Natural killer cell (primary cell): ENCODE data around the gene FBN3. TPM values are rescaled to one million over a fixed set of nuclear protein-coding genes. Genes with fewer than 3 reads are reported as not detected.

Experiments used
- ATAC-seq, 3 donors: fragments of 150-1000 bp in 2 of 3; fragments of 200-7000 bp in 1 of 3; cut with Tn5 transposase; 1 replicate in 1 of 3; 2 replicates in 2 of 3; pipeline ENCODE4 v1.10.0; 2021; ENCODE audit warnings: mild to moderate bottlenecking in 2 of 3, moderate library complexity in 2 of 3
- DNase-seq, 2 donors: peaks; one replicate each; pipeline versions ENCODE4 v3.0.0 to v3.0.0-alpha.2; 2013 to 2021; ENCODE audit warnings: mixed read lengths in 1 of 2
- H3K27ac ChIP-seq: one replicate; pipeline ENCODE4 v1.5.1; 2013; ENCODE audit warnings: mild to moderate bottlenecking, low read length
- H3K27me3 ChIP-seq: one replicate; pipeline ENCODE4 v1.6.1; 2013; ENCODE audit warnings: low read length; ENCODE audit not compliant: control insufficient read depth, insufficient read depth
- H3K36me3 ChIP-seq: one replicate; pipeline ENCODE4 v1.6.1; 2013; ENCODE audit warnings: low read length; ENCODE audit not compliant: control insufficient read depth, insufficient read depth
- H3K4me1 ChIP-seq: one replicate; pipeline ENCODE4 v1.6.1; 2013; ENCODE audit warnings: low read length; ENCODE audit not compliant: control insufficient read depth, insufficient read depth
- H3K4me3 ChIP-seq: one replicate; pipeline ENCODE4 v1.5.1; 2013; ENCODE audit warnings: low read length
- H3K9me3 ChIP-seq: one replicate; pipeline ENCODE4 v1.6.1; 2013; ENCODE audit warnings: low read length; ENCODE audit not compliant: control insufficient read depth, insufficient read depth
- H3K27ac Mint-ChIP-seq, 2 donors: one replicate each; pipeline ENCODE4 v1.8.0; 2022; ENCODE audit warnings: mild to moderate bottlenecking in 2 of 2, mixed read lengths in 2 of 2, moderate library complexity in 1 of 2
- H3K27me3 Mint-ChIP-seq, 2 donors: one replicate each; pipeline ENCODE4 v1.8.0; 2022; ENCODE audit warnings: low read depth in 2 of 2, mixed read lengths in 2 of 2
- H3K36me3 Mint-ChIP-seq: one replicate; pipeline ENCODE4 v1.8.0; 2022; ENCODE audit warnings: mixed read lengths
- H3K4me1 Mint-ChIP-seq, 2 donors: one replicate each; pipeline ENCODE4 v1.8.0; 2022; ENCODE audit warnings: mixed read lengths in 2 of 2
- H3K4me3 Mint-ChIP-seq: one replicate; pipeline ENCODE4 v1.8.0; 2022; ENCODE audit warnings: mild to moderate bottlenecking, moderate library complexity, mixed read lengths
- H3K9me3 Mint-ChIP-seq, 2 donors: one replicate each; pipeline ENCODE4 v1.8.0; 2022; ENCODE audit warnings: mixed read lengths in 2 of 2
- CTCF ChIP-seq: fragments of 200-600 bp; IDR thresholded peaks from one replicate; pipeline ENCODE4 v1.8.0; 2022; ENCODE audit warnings: antibody characterized with exemption
- WGBS: methylation state at CpG from one replicate; pipeline ENCODE4 v1.1.7; 2013; ENCODE audit warnings: missing lambda C conversion rate; ENCODE audit not compliant: insufficient coverage; 5-methylcytosine and 5-hydroxymethylcytosine counted together
- intact Hi-C: fragments of 100-400 bp; cut with micrococcal nuclease; formaldehyde crosslinking; loops from one replicate; pipeline ENCODE4 v1.14.2; 2022
- total RNA-seq, 4 donors: library from RNA; stranded (reverse); fragments of 120-200 nt in 1 of 4; gene quantifications; one replicate each; pipeline versions ENCODE4 v1.2.3 to v1.2.4, GENCODE V29; 2013 to 2022

Gene FBN3
- total RNA-seq, 3 donors from 2014 or later (not counting 1 experiment from before 2014, with no cell fraction given): 0.25 TPM; not detected in 2

- Histone ChIP-seq H3K4me3 (no peak overlapping the region), H3K4me1 (no peaks in the 10 kb centered on the region), H3K9me3 (no peaks in the 10 kb centered on the region), H3K36me3 (no peaks in the 10 kb centered on the region), H3K27ac (no peak overlapping the region), H3K27me3 (no peaks in the 10 kb centered on the region)
- DNase-seq (no peak), ATAC-seq (no peak)
- Mint-ChIP-seq H3K4me1 (no peaks in the 10 kb centered on the region), H3K9me3 (no peaks in the 10 kb centered on the region), H3K36me3 (no peaks in the 10 kb centered on the region), H3K27ac (no peak overlapping the region), H3K27me3 (peaks cover 3 to 9% of the 10 kb centered on the region in 2 donors), H3K4me3 (no peak overlapping the region)
- intact Hi-C loops: no loop called here
- 88% methylated on average over 18 of the region's 18 CpGs for WGBS
- TF ChIP-seq CTCF: no peak
Observed at GRCh38 chr19:8126511-8126910, 22.9 kb downstream of the FBN3 start.

GRCh38 chr19:8126008-8126407 lies 23.4 kb downstream of the FBN3 start:
- H3K4me3 ChIP-seq: no peak overlapping the region
- no peak for ATAC-seq
- Mint-ChIP-seq H3K4me3 (no peak overlapping the region), H3K27ac (no peak overlapping the region), H3K9me3 (no peaks in the 10 kb centered on the region), H3K27me3 (peaks cover 3 to 8% of the 10 kb centered on the region in 2 donors), H3K4me1 (no peaks in the 10 kb centered on the region), H3K36me3 (no peaks in the 10 kb centered on the region)
- DNase-seq: no peak
- 92% methylated on average over 15 of the region's 15 CpGs for WGBS
- no peaks in the 10 kb centered on the region for H3K27me3 ChIP-seq
- no peaks in the 10 kb centered on the region for H3K36me3 ChIP-seq
- H3K27ac ChIP-seq: no peak overlapping the region
- H3K4me1 ChIP-seq: no peaks in the 10 kb centered on the region
- no peak for TF ChIP-seq CTCF
- H3K9me3 ChIP-seq: no peaks in the 10 kb centered on the region
- intact Hi-C loops: no loop called here

GRCh38 chr19:8123683-8124082 lies 25.7 kb downstream of the FBN3 start:
- H3K4me3 ChIP-seq: no peak overlapping the region
- ATAC-seq: no peak
- no peak overlapping the region for H3K27ac ChIP-seq
- Mint-ChIP-seq H3K27me3 (no peaks in the 10 kb centered on the region), H3K4me1 (no peaks in the 10 kb centered on the region), H3K4me3 (no peak overlapping the region), H3K36me3 (no peaks in the 10 kb centered on the region), H3K9me3 (no peaks in the 10 kb centered on the region), H3K27ac (no peak overlapping the region)
- 87% methylated on average over 22 of the region's 22 CpGs for WGBS
- no peaks in the 10 kb centered on the region for H3K4me1 ChIP-seq
- intact Hi-C loops: no loop called here
- H3K27me3 ChIP-seq: no peaks in the 10 kb centered on the region
- DNase-seq: no peak
- H3K9me3 ChIP-seq: no peaks in the 10 kb centered on the region
- no peak for TF ChIP-seq CTCF
- no peaks in the 10 kb centered on the region for H3K36me3 ChIP-seq
